Endothelial cell of umbilical vein (primary cell): ENCODE measurements around the gene CLEC14A. TPM values are rescaled to one million over a fixed set of nuclear protein-coding genes. Genes with fewer than 3 reads are reported as not detected.
A peak's percentile ranks its signal among the peaks of the same experiment; 100 is the strongest.

Experiments
- BruUV-seq: library from RNA; stranded (reverse); fragments of 400-500 nt; replicated peaks from 2 replicates; lab custom pipeline; 2021; lab: Mats Ljungman, UMichigan
- CTCF ChIA-PET: fragments of 300-600, 350-600 bp; sonication (Branson Sonifier 250); formaldehyde crosslinking; loops from one replicate; lab custom pipeline; 2021; ENCODE audit warnings: antibody characterized with exemption, inconsistent platforms; lab: Charles Lee
- POLR2A ChIA-PET: fragments of 300-600, 350-600 bp; sonication (Branson Sonifier 250); formaldehyde crosslinking; loops from one replicate; lab custom pipeline; 2021; ENCODE audit warnings: antibody characterized with exemption, inconsistent platforms; lab: Charles Lee
- DNase-seq: peaks from one replicate; pipeline ENCODE4 v3.0.0-alpha.2; 2011; ENCODE audit warnings: low read depth, low spot score
- FAIRE-seq: peaks from 2 replicates; lab custom pipeline; 2011; peaks lifted over from hg19 to GRCh38; lab: Jason Lieb, UNC
- H2AFZ ChIP-seq: 2 replicates; pipeline ENCODE4 v1.6.0; 2012; ENCODE audit warnings: low read depth, low read length, control low read depth, inconsistent platforms
- H3K27ac ChIP-seq: 2 replicates; pipeline ENCODE4 v1.5.1; 2011; ENCODE audit warnings: low read depth, mild to moderate bottlenecking, control low read depth, low read length, moderate library complexity; ENCODE audit not compliant: insufficient read depth
- H3K27me3 ChIP-seq, 2 experiments: 2 replicates each; pipeline versions ENCODE4 v1.6.0 to v1.6.1; 2011; ENCODE audit warnings: low read length in 2 of 2, mixed read lengths in 1 of 2; ENCODE audit not compliant: control insufficient read depth in 2 of 2, insufficient read depth in 2 of 2
- H3K36me3 ChIP-seq, 2 experiments: 2 replicates in 1 of 2; 3 replicates in 1 of 2; pipeline ENCODE4 v1.5.1; 2011; ENCODE audit warnings: low read length in 2 of 2, mild to moderate bottlenecking in 1 of 2, moderate library complexity in 1 of 2; ENCODE audit not compliant: control insufficient read depth in 2 of 2, insufficient read depth in 2 of 2; ENCODE audit errors: extremely low read depth in 1 of 2
- H3K4me1 ChIP-seq: 3 replicates; pipeline ENCODE4 v1.5.1; 2011; ENCODE audit warnings: mild to moderate bottlenecking, low read length; ENCODE audit not compliant: control insufficient read depth, insufficient read depth; ENCODE audit errors: extremely low read depth
- H3K4me2 ChIP-seq: 2 replicates; pipeline ENCODE4 v1.6.1; 2011; ENCODE audit warnings: low read length, control low read depth, mixed read lengths; ENCODE audit not compliant: insufficient read depth
- H3K4me3 ChIP-seq, 3 experiments: fragments of 200-600 bp in 1 of 3; sonication (generic), shearing (Covaris generic) in 1 of 3; replicated peaks in 1 of 3; 2 replicates each; pipeline ENCODE4 v1.5.1; 2011 to 2016; ENCODE audit warnings: control low read depth in 3 of 3, low read length in 3 of 3, mild to moderate bottlenecking in 2 of 3, inconsistent platforms in 1 of 3, low read depth in 1 of 3, moderate library complexity in 1 of 3; ENCODE audit not compliant: insufficient read depth in 1 of 3
- H3K79me2 ChIP-seq: 2 replicates; pipeline ENCODE4 v1.6.0; 2012; ENCODE audit warnings: low read length, inconsistent platforms; ENCODE audit not compliant: control insufficient read depth, insufficient read depth
- H3K9ac ChIP-seq: replicated peaks from 2 replicates; pipeline ENCODE3; 2011; ENCODE audit warnings: low read length, control low read depth; ENCODE audit not compliant: insufficient read depth; ENCODE audit errors: extremely low read depth
- H3K9me1 ChIP-seq: replicated peaks from 3 replicates; pipeline ENCODE4 v1.6.0; 2011; ENCODE audit warnings: mild to moderate bottlenecking, low read length; ENCODE audit not compliant: control insufficient read depth, insufficient read depth; ENCODE audit errors: extremely low read depth
- H3K9me3 ChIP-seq: replicated peaks from 2 replicates; pipeline ENCODE4 v1.5.1; 2012; ENCODE audit warnings: low read length, inconsistent platforms; ENCODE audit not compliant: control insufficient read depth, insufficient read depth
- H4K20me1 ChIP-seq: replicated peaks from 2 replicates; pipeline ENCODE3; 2011; ENCODE audit warnings: mild to moderate bottlenecking, low read length; ENCODE audit not compliant: control insufficient read depth, insufficient read depth; ENCODE audit errors: extremely low read depth
- EZH2 ChIP-seq: IDR thresholded peaks from 2 replicates; pipeline ENCODE4 v1.6.1; 2012; ENCODE audit warnings: borderline replicate concordance, low read depth, mild to moderate bottlenecking, moderate library complexity, low read length, inconsistent platforms; ENCODE audit not compliant: severe bottlenecking
- FOS ChIP-seq: IDR thresholded peaks from 2 replicates; pipeline ENCODE4 v1.6.1; 2011; ENCODE audit warnings: mild to moderate bottlenecking, low read length, moderate library complexity, borderline replicate concordance; ENCODE audit not compliant: insufficient read depth
- GATA2 ChIP-seq: IDR thresholded peaks from 2 replicates; pipeline ENCODE4 v1.7.0; 2011; ENCODE audit warnings: low read depth, mild to moderate bottlenecking, moderate library complexity, mixed read lengths, low read length; ENCODE audit not compliant: insufficient read length, insufficient read depth
- JUN ChIP-seq: IDR thresholded peaks from 2 replicates; pipeline ENCODE4 v1.6.1; 2011; ENCODE audit warnings: borderline replicate concordance, low read depth; ENCODE audit not compliant: insufficient read length, insufficient read depth
- MYC ChIP-seq: IDR thresholded peaks from one replicate; pipeline ENCODE4 v1.6.1; 2011; ENCODE audit warnings: mild to moderate bottlenecking, low read depth, low read length
- POLR2A ChIP-seq: IDR thresholded peaks from 2 replicates; pipeline ENCODE4 v1.6.1; 2012; ENCODE audit warnings: low read depth, mild to moderate bottlenecking, control low read depth, low read length
- POLR2AphosphoS5 ChIP-seq: IDR thresholded peaks from 2 replicates; pipeline ENCODE4 v1.6.1; 2012; ENCODE audit warnings: low read depth, mild to moderate bottlenecking, control low read depth, low read length, moderate library complexity; ENCODE audit not compliant: insufficient read depth
- dilution Hi-C: fragments of 300-500 bp; cut with MboI; formaldehyde crosslinking; loops from one replicate; pipeline ENCODE4 v1.15.0; 2019; ENCODE audit warnings: low sequenced_read_pairs; ENCODE audit not compliant: extremely low pct_ligation_motif_present
- intact Hi-C: fragments of 100-400 bp; cut with micrococcal nuclease; formaldehyde crosslinking; loops from one replicate; pipeline ENCODE4 v1.10.0; 2022
- polyA plus RNA-seq, 4 experiments: library from polyadenylated mRNA; depleted of rRNA in 3 of 4; stranded (reverse) in 3 of 4; unstranded in 1 of 4; fragments of >200 nt; gene quantifications; 2 replicates each; pipeline versions ENCODE4 v1.2.1 to v1.2.3, GENCODE V29; 2011 to 2012; ENCODE audit warnings: missing spikeins in 1 of 4
- total RNA-seq: library from RNA; stranded (reverse); gene quantifications from 2 replicates; pipeline ENCODE4 v1.2.3, GENCODE V29; 2021
- TF ChIP-seq, protein P1 (sequence below), 2 donors: IDR thresholded peaks; 1 replicate in 1 of 2; 2 replicates in 1 of 2; pipeline ENCODE4 v1.5.1; 2011; ENCODE audit warnings: low read length in 2 of 2, mild to moderate bottlenecking in 2 of 2, moderate library complexity in 2 of 2, control low read depth in 1 of 2, inconsistent platforms in 1 of 2, low read depth in 1 of 2; ENCODE audit not compliant: insufficient read depth in 1 of 2; ENCODE audit errors: extremely low read depth in 1 of 2
- TF ChIP-seq, protein P2 (sequence below): IDR thresholded peaks from 2 replicates; pipeline ENCODE4 v1.6.1; 2011; ENCODE audit not compliant: insufficient read depth, insufficient read length

The CLEC14A gene
- total and polyA plus RNA-seq, 2 donors (not counting 3 experiments of a cell fraction or from before 2014, with no cell fraction given): 396 to 562 TPM

DNA sequence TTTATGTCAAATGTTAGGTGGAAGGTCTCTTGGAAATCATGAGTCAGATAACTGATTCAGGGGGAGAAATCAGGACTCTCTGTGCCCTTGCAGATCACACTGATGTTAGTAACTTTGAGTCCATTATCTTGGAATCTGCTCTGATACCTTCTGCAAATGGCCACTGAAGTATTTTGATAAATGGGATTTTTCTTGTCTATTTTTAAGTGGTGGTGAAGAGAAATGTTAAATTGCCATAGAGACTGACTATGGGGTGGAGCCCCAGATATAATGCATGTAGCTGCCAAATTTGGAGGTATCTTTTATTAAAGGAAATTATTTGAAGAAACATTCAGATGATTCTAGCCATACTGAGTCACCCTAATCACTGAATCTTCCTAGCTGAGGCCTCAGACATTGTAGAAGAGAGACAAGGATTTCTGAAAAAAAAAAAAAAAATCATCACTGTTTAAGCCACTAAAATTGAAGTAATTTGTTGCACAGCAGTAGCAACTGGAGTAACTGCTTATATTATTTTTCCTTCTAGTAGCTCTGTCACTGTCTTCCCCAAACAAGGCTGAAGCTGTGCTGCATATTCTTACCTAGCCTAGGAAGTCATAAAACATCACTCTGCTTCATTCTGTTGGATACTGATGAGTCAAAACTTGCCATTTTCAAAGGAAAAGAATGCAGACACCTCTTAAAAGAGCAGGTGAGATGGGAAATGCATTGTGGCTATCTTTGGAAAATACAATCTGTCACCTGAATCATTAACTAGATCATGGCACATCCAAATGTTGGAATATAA is 36.0 kb upstream of the CLEC14A start:
- peaks cover 37% of the 10 kb centered on the region for H3K4me1 ChIP-seq
- no peaks in the 10 kb centered on the region for H3K27me3 ChIP-seq
- no peaks in the 10 kb centered on the region for H3K79me2 ChIP-seq
- intact Hi-C loops (no loop called here), dilution Hi-C loops (no loop called here)
- peak overlapping the region in 1 of 3 experiments; percentile 34 for H3K4me3 ChIP-seq
- no TSS peak for BruUV-seq
- H4K20me1 ChIP-seq: no peaks in the 10 kb centered on the region
- no peak for FAIRE-seq
- no peak for TF ChIP-seq EZH2
- no peak for TF ChIP-seq POLR2A
- TF ChIP-seq, protein P1, sequence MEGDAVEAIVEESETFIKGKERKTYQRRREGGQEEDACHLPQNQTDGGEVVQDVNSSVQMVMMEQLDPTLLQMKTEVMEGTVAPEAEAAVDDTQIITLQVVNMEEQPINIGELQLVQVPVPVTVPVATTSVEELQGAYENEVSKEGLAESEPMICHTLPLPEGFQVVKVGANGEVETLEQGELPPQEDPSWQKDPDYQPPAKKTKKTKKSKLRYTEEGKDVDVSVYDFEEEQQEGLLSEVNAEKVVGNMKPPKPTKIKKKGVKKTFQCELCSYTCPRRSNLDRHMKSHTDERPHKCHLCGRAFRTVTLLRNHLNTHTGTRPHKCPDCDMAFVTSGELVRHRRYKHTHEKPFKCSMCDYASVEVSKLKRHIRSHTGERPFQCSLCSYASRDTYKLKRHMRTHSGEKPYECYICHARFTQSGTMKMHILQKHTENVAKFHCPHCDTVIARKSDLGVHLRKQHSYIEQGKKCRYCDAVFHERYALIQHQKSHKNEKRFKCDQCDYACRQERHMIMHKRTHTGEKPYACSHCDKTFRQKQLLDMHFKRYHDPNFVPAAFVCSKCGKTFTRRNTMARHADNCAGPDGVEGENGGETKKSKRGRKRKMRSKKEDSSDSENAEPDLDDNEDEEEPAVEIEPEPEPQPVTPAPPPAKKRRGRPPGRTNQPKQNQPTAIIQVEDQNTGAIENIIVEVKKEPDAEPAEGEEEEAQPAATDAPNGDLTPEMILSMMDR (IDR thresholded peaks at IDR 0.05; ENCODE audit: extremely low read depth in 1 of 2, insufficient read depth in 1 of 2, low read depth in 1 of 2, low read length in 2 of 2): no peak
- TF ChIP-seq, protein P2, sequence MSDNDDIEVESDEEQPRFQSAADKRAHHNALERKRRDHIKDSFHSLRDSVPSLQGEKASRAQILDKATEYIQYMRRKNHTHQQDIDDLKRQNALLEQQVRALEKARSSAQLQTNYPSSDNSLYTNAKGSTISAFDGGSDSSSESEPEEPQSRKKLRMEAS: no peak
- no peak for TF ChIP-seq POLR2AphosphoS5
- no peak for TF ChIP-seq MYC
- TF ChIP-seq FOS: no peak
- peak; percentile 17 for TF ChIP-seq JUN
- TF ChIP-seq GATA2: peak; percentile 79
- peak; percentile 42 for DNase-seq
- POLR2A ChIA-PET: interaction anchor here (0.6 to 3.4 kb wide), 6 partner anchors 34 to 113 kb away, joined by 3 to 30 read pairs (median 4); partner anchors contain the start of gene CLEC14A
- peak overlapping the region; percentile 99 for H3K27ac ChIP-seq
- CTCF ChIA-PET: interaction anchor here (0.6 to 4.4 kb wide), 13 partner anchors 8 to 723 kb away, joined by 3 to 54 read pairs (median 5); partner anchors contain the start of gene CLEC14A
- H3K9ac ChIP-seq: peak overlapping the region; percentile 90
- H3K36me3 ChIP-seq: no peaks in the 10 kb centered on the region
- no peaks in the 10 kb centered on the region for H3K9me1 ChIP-seq
- peak overlapping the region; percentile 82 for H3K4me2 ChIP-seq
- H2AFZ ChIP-seq: peak overlapping the region; percentile 41
- no peaks in the 10 kb centered on the region for H3K9me3 ChIP-seq
